Large intestine (tissue), 3 donors: ENCODE measurements around the gene MKNK2. TPM values are rescaled to one million over a fixed set of nuclear protein-coding genes. Genes with fewer than 3 reads are reported as not detected.

Experiments used
- DNase-seq, 2 donors: peaks; one replicate each; pipeline versions ENCODE4 v3.0.0 to v3.0.0-alpha.2; 2013
- H3K27ac ChIP-seq: one replicate; pipeline ENCODE4 v1.5.1; 2013; ENCODE audit warnings: low read length
- H3K27me3 ChIP-seq: 2 replicates; pipeline ENCODE4 v1.6.1; 2013; ENCODE audit warnings: low read length; ENCODE audit not compliant: control insufficient read depth, insufficient read depth
- H3K36me3 ChIP-seq: 2 replicates; pipeline ENCODE4 v1.6.1; 2013; ENCODE audit warnings: low read length; ENCODE audit not compliant: control insufficient read depth, insufficient read depth
- H3K4me1 ChIP-seq: one replicate; pipeline ENCODE4 v1.6.1; 2013; ENCODE audit warnings: low read length; ENCODE audit not compliant: control insufficient read depth, insufficient read depth
- H3K4me3 ChIP-seq: one replicate; pipeline ENCODE4 v1.5.1; 2013; ENCODE audit warnings: low read length
- H3K9me3 ChIP-seq: one replicate; pipeline ENCODE4 v1.6.1; 2013; ENCODE audit warnings: mild to moderate bottlenecking, low read depth, low read length, moderate library complexity; ENCODE audit not compliant: control insufficient read depth
- WGBS: methylation state at CpG from one replicate; pipeline ENCODE4 v1.1.5; 2013; ENCODE audit warnings: low lambda C conversion rate; ENCODE audit not compliant: insufficient coverage; 5-methylcytosine and 5-hydroxymethylcytosine counted together
- polyA plus RNA-seq: library from polyadenylated mRNA; unstranded; fragments of 120-200 nt; gene quantifications from one replicate; pipeline ENCODE4 v1.2.1, GENCODE V29; 2013

The MKNK2 gene
- polyA plus RNA-seq, 1 donor = 86.8 TPM

DNA sequence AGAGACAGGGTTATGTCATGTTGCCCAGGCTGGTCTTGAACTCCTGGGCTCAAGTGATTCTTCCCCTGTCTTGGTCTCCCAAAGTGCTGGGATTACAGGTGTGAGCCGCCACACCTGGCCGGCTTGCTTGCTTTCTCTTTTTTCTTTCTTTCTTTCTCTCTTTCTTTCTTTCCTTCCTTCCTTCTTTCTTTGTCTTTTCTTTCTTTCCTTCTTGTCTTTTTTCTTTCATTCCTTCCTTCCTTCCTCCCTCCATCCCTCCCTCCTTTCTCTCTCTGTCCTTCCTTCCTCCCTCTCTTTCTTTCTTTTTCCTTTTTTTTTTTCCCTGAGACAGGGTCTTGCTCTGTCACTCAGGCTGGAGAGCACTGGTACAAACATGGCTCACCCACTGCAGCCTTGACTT is 28.8 kb downstream of the MKNK2 start:
- WGBS = 100% methylated on average over 2 of the region's 2 CpGs

GRCh38 chr19:2021453-2022140 is 29.4 kb downstream of the MKNK2 start:
- Histone ChIP-seq H3K4me1 (peaks cover 4% of the 10 kb centered on the region), H3K27ac (no peak overlapping the region), H3K9me3 (no peaks in the 10 kb centered on the region), H3K36me3 (no peaks in the 10 kb centered on the region), H3K27me3 (no peaks in the 10 kb centered on the region), H3K4me3 (no peak overlapping the region)
- 100% methylated on average over 1 of the region's 4 CpGs for WGBS
- no peak for DNase-seq

More for the DNA sequence above, 28.8 kb downstream of the MKNK2 start:
- H3K4me1 ChIP-seq = peaks cover 7% of the 10 kb centered on the region
- no peaks in the 10 kb centered on the region for H3K36me3 ChIP-seq
- H3K27me3 ChIP-seq = no peaks in the 10 kb centered on the region
- no peak overlapping the region for H3K27ac ChIP-seq
- DNase-seq = no peak
- no peak overlapping the region for H3K4me3 ChIP-seq
- H3K9me3 ChIP-seq = no peaks in the 10 kb centered on the region

DNA sequence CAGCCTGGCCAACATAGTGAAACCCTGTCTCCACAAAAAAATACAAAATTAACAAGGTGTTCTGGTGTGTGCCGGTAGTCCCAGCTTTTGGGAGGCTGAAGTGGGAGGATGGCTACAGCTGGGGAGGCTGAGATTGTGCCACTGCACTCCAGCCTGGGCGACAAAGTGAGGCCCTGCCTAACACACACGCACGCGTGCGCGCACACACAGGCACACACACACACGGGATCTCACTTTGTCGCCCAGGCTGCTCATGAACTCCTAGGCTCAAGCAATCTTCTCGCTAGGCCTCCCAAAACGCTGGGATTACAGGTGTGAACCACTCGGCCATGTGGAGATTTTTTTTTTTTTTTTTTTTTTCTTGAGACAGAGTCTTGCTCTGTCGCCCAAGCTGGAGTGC is 32.3 kb downstream of the MKNK2 start:
- Histone ChIP-seq H3K27me3 (no peaks in the 10 kb centered on the region), H3K36me3 (no peaks in the 10 kb centered on the region), H3K4me3 (no peak overlapping the region), H3K4me1 (peaks cover 12% of the 10 kb centered on the region), H3K27ac (no peak overlapping the region), H3K9me3 (no peaks in the 10 kb centered on the region)
- no CpG with 5 or more reads among the region's 13 CpGs for WGBS
- DNase-seq = no peak

DNA sequence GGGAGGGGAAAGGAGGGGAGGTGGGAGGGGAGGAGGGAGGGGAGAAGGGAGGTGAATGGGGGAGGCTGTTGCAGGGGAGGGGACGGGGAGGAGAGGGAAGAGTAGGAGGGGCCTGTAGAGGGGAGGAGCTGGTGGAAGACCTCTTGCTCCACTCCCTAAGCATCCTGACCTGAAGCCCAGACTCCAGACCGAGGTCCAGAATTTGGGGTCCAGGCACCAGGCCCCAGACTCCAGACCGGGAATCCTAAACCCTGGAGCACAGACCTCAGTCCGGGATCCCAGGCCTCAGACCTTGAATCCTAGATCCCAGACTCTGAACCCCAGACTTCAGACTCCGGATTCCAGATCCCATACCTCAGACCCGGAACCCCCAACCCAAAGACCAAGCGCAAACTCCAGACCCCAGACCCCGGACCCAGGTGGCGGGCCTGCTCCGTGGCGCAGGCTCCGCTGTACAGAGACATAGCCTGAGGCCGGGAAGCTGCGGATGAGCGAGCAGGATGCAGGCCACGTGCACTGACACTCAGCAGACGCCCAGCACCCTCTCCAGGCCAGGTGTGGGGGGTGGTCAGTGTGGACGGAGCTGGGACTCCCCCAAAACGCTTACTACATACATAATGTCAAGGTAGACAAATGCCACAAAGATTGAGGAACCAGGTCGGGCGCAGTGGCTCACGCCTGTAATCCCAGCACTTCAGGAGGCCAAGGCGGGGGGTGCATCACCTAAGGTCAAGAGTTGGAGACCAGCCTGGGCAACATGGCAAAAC is 34.8 kb downstream of the MKNK2 start:
- Histone ChIP-seq H3K27ac (no peak overlapping the region), H3K4me1 (peaks cover 8% of the 10 kb centered on the region), H3K36me3 (peaks cover 6% of the 10 kb centered on the region), H3K27me3 (no peaks in the 10 kb centered on the region), H3K9me3 (peaks cover 3% of the 10 kb centered on the region), H3K4me3 (peak overlapping the region; percentile 48)
- WGBS = no CpG with 5 or more reads among the region's 23 CpGs
- DNase-seq = peak; percentile 71 to 73

DNA sequence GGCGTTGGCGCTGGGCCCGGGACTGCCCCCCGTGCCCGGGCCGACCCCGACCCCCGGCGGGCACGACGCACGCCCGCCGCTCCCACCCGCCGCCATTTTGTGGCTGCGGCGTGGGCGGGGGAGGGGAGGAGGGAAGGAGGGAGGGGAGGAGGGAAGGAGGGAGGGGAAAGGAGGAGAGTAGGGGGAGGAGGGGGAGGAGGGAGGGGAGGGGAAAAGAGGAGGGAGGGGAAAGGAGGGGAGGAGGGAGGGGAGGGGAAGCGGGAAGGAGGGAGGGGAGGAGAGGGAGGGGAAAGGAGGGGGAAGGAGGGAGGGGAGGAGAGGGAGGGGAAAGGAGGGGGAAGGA is 35.5 kb downstream of the MKNK2 start, which contains the start of gene BTBD2:
BTBD2 (minus strand) TSS at position 107 of the 343 bp plus-strand sequence; CDS start at position 96, 11 bp downstream.
- Histone ChIP-seq H3K4me3 (peak within 1 kb of the TSS; percentile 48), H3K4me1 (peaks cover 8% of the 10 kb centered on the region), H3K9me3 (peaks cover 4% of the 10 kb centered on the region), H3K27ac (no peak within 1 kb of the TSS), H3K27me3 (no peaks in the 10 kb centered on the region), H3K36me3 (peaks cover 12% of the 10 kb centered on the region)
- no CpG with 5 or more reads among the region's 20 CpGs for WGBS
- peak; percentile 48 to 50 for DNase-seq

- Histone ChIP-seq H3K27me3 (no peaks in the 10 kb centered on the region), H3K27ac (no peak overlapping the region), H3K9me3 (peaks cover 8% of the 10 kb centered on the region), H3K4me1 (peaks cover 8% of the 10 kb centered on the region), H3K36me3 (peaks cover 12% of the 10 kb centered on the region), H3K4me3 (peak overlapping the region; percentile 44)
- WGBS = no CpG with 5 or more reads among the region's 74 CpGs
- DNase-seq = peak in 1 of 2 donors; percentile 20
These were observed 36.1 kb downstream of the MKNK2 start for GRCh38 chr19:2014731-2015607.

DNA sequence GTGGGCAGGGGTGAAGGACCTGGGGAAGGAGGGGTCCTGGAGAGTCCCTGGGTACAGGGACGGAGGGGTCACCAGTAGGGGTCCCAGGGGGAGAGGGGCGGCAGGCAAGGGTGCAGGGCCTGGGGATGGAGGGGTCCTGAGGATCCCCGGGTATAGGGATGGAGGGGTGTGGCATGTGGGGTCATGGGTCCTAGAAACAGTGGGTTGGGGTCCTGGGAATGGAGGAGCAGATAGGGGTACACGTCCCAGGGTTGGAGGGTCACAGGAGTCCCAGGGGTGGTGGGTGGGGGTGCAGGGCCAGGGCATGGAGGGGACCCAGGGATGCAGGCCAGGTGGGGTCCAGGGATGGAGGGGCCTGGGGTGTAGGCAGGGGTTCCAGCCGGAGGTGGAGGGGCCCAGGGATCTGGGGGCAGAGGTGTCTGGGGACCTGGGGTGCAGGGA is 36.9 kb downstream of the MKNK2 start:
- Histone ChIP-seq H3K27me3 (no peaks in the 10 kb centered on the region), H3K9me3 (peaks cover 8% of the 10 kb centered on the region), H3K36me3 (peaks cover 12% of the 10 kb centered on the region), H3K27ac (no peak overlapping the region), H3K4me1 (peaks cover 8% of the 10 kb centered on the region), H3K4me3 (peak overlapping the region; percentile 44)
- DNase-seq = no peak
- no CpG with 5 or more reads among the region's 5 CpGs for WGBS

GRCh38 chr19:2013683-2013961 is 37.4 kb downstream of the MKNK2 start:
- peaks cover 8% of the 10 kb centered on the region for H3K4me1 ChIP-seq
- H3K27ac ChIP-seq = no peak overlapping the region
- H3K4me3 ChIP-seq = no peak overlapping the region
- WGBS = no CpG with 5 or more reads among the region's 6 CpGs
- H3K36me3 ChIP-seq = peaks cover 12% of the 10 kb centered on the region
- no peak for DNase-seq
- no peaks in the 10 kb centered on the region for H3K27me3 ChIP-seq
- H3K9me3 ChIP-seq = peaks cover 8% of the 10 kb centered on the region

DNA sequence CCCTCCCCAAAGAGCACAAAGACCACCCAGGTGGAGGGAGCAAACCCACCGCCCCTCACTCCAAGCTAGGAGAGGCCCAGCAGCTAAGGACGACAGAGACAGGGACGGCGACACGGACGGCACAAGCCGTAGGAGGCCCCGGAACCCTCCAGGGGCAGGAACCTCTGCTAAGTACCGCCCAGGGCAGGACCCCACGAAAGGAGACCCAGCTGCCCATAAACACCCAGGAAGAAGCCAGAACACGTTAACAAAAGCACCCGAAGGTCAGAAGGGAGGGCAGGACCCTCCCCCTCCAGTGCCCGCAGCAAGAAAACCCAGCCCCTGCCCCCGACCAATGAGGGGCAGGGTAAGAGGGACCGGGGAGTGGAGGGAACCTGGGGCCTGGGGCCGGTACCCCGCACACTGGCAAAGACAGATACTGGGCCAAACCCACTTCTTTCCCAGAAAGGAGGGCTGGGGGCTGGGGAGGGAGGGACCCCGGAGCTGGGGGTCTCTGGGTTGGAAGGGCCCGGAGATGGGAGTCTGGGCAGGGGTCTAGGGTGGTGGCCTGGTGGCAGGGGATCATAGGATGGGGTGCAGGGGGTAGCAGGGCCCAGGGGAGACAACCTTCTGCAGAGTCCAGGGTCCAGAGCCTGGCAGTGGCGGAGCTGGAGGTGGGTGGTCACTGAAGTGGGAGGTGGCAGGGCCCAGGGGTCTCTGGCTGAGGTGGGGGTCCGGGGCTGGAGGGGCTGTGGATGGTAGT is 37.9 kb downstream of the MKNK2 start:
- peaks cover 12% of the 10 kb centered on the region for H3K36me3 ChIP-seq
- no peak overlapping the region for H3K4me3 ChIP-seq
- H3K27ac ChIP-seq = no peak overlapping the region
- H3K4me1 ChIP-seq = peaks cover 8% of the 10 kb centered on the region
- WGBS = no CpG with 5 or more reads among the region's 21 CpGs
- no peak for DNase-seq
- peaks cover 8% of the 10 kb centered on the region for H3K9me3 ChIP-seq
- H3K27me3 ChIP-seq = no peaks in the 10 kb centered on the region

DNA sequence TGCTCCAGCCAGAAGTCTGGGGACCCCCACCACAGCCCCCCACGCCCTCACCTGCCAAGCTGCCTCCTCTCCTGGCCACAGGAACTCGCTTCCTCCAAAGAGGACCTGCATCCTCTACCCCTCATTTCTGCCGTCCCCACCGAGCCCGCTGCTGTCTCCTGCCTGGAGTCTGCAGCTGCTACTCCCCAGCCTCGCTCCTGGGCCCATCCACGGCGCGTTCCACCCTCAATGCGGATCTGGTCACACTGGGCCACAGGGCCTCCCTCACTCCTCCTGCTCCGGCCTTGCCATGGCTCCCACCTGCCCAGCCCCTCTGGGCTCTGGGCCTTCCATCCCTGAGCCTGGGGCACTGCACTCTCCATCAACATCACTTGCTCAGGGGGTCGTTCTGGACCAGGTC is 39.9 kb downstream of the MKNK2 start:
- no CpG with 5 or more reads among the region's 12 CpGs for WGBS
- Histone ChIP-seq H3K36me3 (peaks cover 12% of the 10 kb centered on the region), H3K27me3 (no peaks in the 10 kb centered on the region), H3K9me3 (peaks cover 8% of the 10 kb centered on the region), H3K27ac (no peak overlapping the region), H3K4me3 (no peak overlapping the region), H3K4me1 (peaks cover 5% of the 10 kb centered on the region)
- DNase-seq = no peak
